ENCODE results near the gene RPAP3. TPM values are rescaled to one million over a fixed set of nuclear protein-coding genes. Genes with fewer than 3 reads are reported as not detected.

The RPAP3 gene
- total and polyA plus RNA-seq, 2 of the 4 experiments (the other 2 are of a cell fraction), result 10.6 to 13.4 TPM

DNA sequence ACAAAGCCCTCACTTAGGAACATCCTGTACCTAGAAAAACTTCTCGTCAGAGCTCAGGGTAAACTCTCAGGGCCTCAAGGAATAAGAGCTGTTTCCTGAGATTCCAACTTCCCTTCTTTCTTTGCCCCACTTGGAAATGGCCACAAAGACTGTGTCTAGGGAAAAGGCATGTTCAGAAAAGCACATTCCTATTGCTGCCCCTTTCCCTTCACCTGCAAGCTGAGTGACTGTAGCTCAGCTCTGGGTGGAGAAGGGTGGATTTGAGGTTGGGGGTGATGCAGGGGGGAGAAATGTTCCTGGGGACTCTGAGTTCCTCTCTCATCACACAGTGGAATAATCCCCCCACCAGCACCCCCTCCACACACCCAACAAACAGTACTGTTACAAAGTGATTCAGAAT lies 12.7 kb upstream of the RPAP3 start:
- H3K9me3 ChIP-seq (ENCODE audit: control insufficient read depth, insufficient read depth, low read length), result no peaks in the 10 kb centered on the region
- no peak overlapping the region for H2BK5ac ChIP-seq (ENCODE audit: low read depth, low read length, poor library complexity, severe bottlenecking)
- POLR2A ChIA-PET (ENCODE audit: unreplicated experiment), result no interaction called here
- no peak overlapping the region for H4K5ac ChIP-seq (ENCODE audit: low read depth, low read length)
- no TSS peak for BruUV-seq (replicated peaks)
- no peak overlapping the region for H3K23ac ChIP-seq (ENCODE audit: low read depth, low read length)
- H2AK5ac ChIP-seq (ENCODE audit: low read depth, low read length), result no peak overlapping the region
- ATAC-seq (ENCODE audit: low read depth) (no peak), DNase-seq (no peak)
- TF ChIP-seq, protein P1, sequence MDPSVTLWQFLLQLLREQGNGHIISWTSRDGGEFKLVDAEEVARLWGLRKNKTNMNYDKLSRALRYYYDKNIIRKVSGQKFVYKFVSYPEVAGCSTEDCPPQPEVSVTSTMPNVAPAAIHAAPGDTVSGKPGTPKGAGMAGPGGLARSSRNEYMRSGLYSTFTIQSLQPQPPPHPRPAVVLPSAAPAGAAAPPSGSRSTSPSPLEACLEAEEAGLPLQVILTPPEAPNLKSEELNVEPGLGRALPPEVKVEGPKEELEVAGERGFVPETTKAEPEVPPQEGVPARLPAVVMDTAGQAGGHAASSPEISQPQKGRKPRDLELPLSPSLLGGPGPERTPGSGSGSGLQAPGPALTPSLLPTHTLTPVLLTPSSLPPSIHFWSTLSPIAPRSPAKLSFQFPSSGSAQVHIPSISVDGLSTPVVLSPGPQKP (IDR thresholded peaks at IDR 0.05; ENCODE audit: borderline replicate concordance, low read depth, low read length), result no peak
- TF ChIP-seq POLR2A (IDR thresholded peaks at IDR 0.05; ENCODE audit: low read depth, low read length), result no peak
- TF ChIP-seq BHLHE40 (IDR thresholded peaks at IDR 0.05; ENCODE audit: low read depth, low read length), result no peak
- no peak for TF ChIP-seq SMC3 (IDR thresholded peaks at IDR 0.05; ENCODE audit: low read depth, low read length)
- no peak for TF ChIP-seq CEBPB (IDR thresholded peaks at IDR 0.05; ENCODE audit: low read depth, low read length)
- no peak for TF ChIP-seq RCOR1 (IDR thresholded peaks at IDR 0.05; ENCODE audit: insufficient replicate concordance, low read length)
- no peak for TF ChIP-seq MAZ (IDR thresholded peaks at IDR 0.05; ENCODE audit: borderline replicate concordance, low read depth, low read length)
- TF ChIP-seq, protein P2, sequence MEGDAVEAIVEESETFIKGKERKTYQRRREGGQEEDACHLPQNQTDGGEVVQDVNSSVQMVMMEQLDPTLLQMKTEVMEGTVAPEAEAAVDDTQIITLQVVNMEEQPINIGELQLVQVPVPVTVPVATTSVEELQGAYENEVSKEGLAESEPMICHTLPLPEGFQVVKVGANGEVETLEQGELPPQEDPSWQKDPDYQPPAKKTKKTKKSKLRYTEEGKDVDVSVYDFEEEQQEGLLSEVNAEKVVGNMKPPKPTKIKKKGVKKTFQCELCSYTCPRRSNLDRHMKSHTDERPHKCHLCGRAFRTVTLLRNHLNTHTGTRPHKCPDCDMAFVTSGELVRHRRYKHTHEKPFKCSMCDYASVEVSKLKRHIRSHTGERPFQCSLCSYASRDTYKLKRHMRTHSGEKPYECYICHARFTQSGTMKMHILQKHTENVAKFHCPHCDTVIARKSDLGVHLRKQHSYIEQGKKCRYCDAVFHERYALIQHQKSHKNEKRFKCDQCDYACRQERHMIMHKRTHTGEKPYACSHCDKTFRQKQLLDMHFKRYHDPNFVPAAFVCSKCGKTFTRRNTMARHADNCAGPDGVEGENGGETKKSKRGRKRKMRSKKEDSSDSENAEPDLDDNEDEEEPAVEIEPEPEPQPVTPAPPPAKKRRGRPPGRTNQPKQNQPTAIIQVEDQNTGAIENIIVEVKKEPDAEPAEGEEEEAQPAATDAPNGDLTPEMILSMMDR (conservative IDR thresholded peaks at IDR 0.05; ENCODE audit: low read depth, low read length), result no peak
- no peak for TF ChIP-seq FOS (IDR thresholded peaks at IDR 0.05; ENCODE audit: low read depth, low read length)
- no peak for TF ChIP-seq MXI1 (IDR thresholded peaks at IDR 0.05; ENCODE audit: borderline replicate concordance, low read depth, low read length)
- TF ChIP-seq RAD21 (IDR thresholded peaks at IDR 0.05; ENCODE audit: low read length), result no peak
- no peak for TF ChIP-seq NFE2L2 (IDR thresholded peaks at IDR 0.05; ENCODE audit: low read depth, low read length)
- TF ChIP-seq, protein P3, sequence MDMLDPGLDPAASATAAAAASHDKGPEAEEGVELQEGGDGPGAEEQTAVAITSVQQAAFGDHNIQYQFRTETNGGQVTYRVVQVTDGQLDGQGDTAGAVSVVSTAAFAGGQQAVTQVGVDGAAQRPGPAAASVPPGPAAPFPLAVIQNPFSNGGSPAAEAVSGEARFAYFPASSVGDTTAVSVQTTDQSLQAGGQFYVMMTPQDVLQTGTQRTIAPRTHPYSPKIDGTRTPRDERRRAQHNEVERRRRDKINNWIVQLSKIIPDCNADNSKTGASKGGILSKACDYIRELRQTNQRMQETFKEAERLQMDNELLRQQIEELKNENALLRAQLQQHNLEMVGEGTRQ (IDR thresholded peaks at IDR 0.05; ENCODE audit: low read depth, low read length), result no peak
- TF ChIP-seq CHD1 (IDR thresholded peaks at IDR 0.05; ENCODE audit: low read depth, low read length), result no peak
- TF ChIP-seq MAFK (IDR thresholded peaks at IDR 0.05; ENCODE audit: low read depth, low read length), result no peak
- no peak for TF ChIP-seq RFX5 (IDR thresholded peaks at IDR 0.05; ENCODE audit: low read depth, low read length)
- H3K27ac ChIP-seq (ENCODE audit: insufficient read depth, low read length), result no peak overlapping the region
- no peak overlapping the region for H3K4ac ChIP-seq (ENCODE audit: low read depth, low read length)
- H3K18ac ChIP-seq (ENCODE audit: low read depth, low read length), result no peak overlapping the region
- intact Hi-C loops (cut with micrococcal nuclease), result loop anchor here (5.0 to 10.0 kb wide), 2 partner anchors 244 to 446 kb away; partner anchors contain the start of gene TMEM106C
- H4K91ac ChIP-seq (ENCODE audit: insufficient read depth, low read depth, low read length), result no peak overlapping the region
- no peak overlapping the region for H2BK15ac ChIP-seq (ENCODE audit: low read depth, low read length)
- no peak overlapping the region for H2BK120ac ChIP-seq (ENCODE audit: low read depth, low read length)
- no peak overlapping the region for H2BK20ac ChIP-seq (ENCODE audit: low read depth, low read length)
- H3K9me1 ChIP-seq (ENCODE audit: insufficient read depth, low read length), result no peaks in the 10 kb centered on the region
- H2AK9ac ChIP-seq (replicated peaks; ENCODE audit: low read depth, low read length, poor library complexity), result no peak overlapping the region
- dilution Hi-C loops (cut with HindIII; ENCODE audit: low sequenced_read_pairs, unreplicated experiment), result no loop called here
- in situ Hi-C loops (cut with MboI; ENCODE audit: low sequenced_read_pairs), result no loop called here
- H3K4me1 ChIP-seq (ENCODE audit: control insufficient read depth, insufficient read depth, low read length), result peaks cover 8% of the 10 kb centered on the region
- CTCF ChIA-PET, result interaction anchor here (1.2 kb wide), 2 partner anchors 49 to 90 kb away, joined by 3 to 7 read pairs; no protein-coding TSS in a partner anchor
- no CpG with 5 or more reads among the region's 1 CpG for WGBS, 2 experiments (ENCODE audit: extremely low coverage in 2 of 2, insufficient read length in 1 of 2)
- no peak overlapping the region for H2AFZ ChIP-seq (replicated peaks; ENCODE audit: low read length, poor library complexity)
- no peak overlapping the region for H3K14ac ChIP-seq (replicated peaks; ENCODE audit: low read depth, low read length)
- no peaks in the 10 kb centered on the region for H3K27me3 ChIP-seq (ENCODE audit: control insufficient read depth, insufficient read depth, low read length)
- no peak overlapping the region for H3K4me2 ChIP-seq (ENCODE audit: low read depth, low read length)
- H3K79me1 ChIP-seq (ENCODE audit: low read depth in 1 of 2, low read length in 2 of 2), result no peaks in the 10 kb centered on the region
- H3K9ac ChIP-seq (ENCODE audit: low read depth, low read length), result no peak overlapping the region
- H3K56ac ChIP-seq (ENCODE audit: extremely low read depth, insufficient read depth, low read length), result no peak overlapping the region
- H3K4me3 ChIP-seq (ENCODE audit: insufficient read depth, low read depth, low read length), result no peak overlapping the region
- no peaks in the 10 kb centered on the region for H3K36me3 ChIP-seq (ENCODE audit: control insufficient read depth, insufficient read depth, low read length)
- H4K20me1 ChIP-seq (ENCODE audit: insufficient read depth, low read length), result no peaks in the 10 kb centered on the region
- H4K8ac ChIP-seq (ENCODE audit: low read depth in 2 of 2, low read length in 2 of 2), result peak overlapping the region in 1 of 2 experiments; percentile 1; a peak in 1 of 4 replicates
